ENCODE data around the gene PDXP.

DNA sequence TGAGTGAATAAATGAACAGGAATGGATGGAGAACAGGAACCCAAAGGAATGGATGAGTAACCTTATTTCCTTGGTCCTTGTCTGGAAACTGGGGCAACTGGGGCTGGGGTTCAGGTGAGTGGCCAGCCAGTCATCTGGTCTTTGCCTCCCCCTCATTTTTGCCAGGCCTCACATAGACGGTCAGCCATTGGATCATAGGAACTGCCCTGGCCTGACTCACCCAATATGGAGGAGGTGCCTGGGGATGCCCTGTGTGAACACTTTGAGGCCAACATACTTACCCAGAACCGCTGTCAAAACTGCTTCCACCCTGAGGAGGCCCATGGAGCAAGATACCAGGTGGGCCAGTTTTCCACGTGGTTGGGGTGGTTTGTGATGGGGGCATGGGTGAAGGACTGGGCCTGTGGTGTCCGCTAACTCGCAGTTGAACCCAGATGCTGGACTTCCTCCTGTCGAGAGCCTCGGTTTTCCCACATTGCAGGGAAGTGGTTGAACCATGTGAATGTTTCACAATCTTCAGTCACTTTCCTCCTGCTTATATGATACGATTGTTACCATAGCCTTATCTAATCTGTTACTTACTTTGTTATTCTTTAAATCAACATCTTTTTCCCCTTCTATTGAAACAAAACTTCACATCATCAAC, 42.7 kb downstream of the PDXP start:
- TF ChIP-seq ARNTL (CRISPR knock-in tag; IDR thresholded peaks at IDR 0.05; ENCODE audit: borderline replicate concordance, low read depth) (no peak), ISL1 (CRISPR knock-in tag; IDR thresholded peaks at IDR 0.05) (no peak), ZFP30 (CRISPR knock-in tag; IDR thresholded peaks at IDR 0.05) (no peak), ZC3H10 (CRISPR knock-in tag; IDR thresholded peaks at IDR 0.05) (no peak), ESRRG (CRISPR knock-in tag; IDR thresholded peaks at IDR 0.05) (no peak), RARB (CRISPR knock-in tag; IDR thresholded peaks at IDR 0.05) (no peak), GLIS3 (CRISPR knock-in tag; IDR thresholded peaks at IDR 0.05) (no peak), PPARA (CRISPR knock-in tag; IDR thresholded peaks at IDR 0.05; ENCODE audit: borderline replicate concordance) (no peak), TOX (CRISPR knock-in tag; IDR thresholded peaks at IDR 0.05; ENCODE audit: borderline replicate concordance) (no peak)
- TF ChIP-seq, protein P1, sequence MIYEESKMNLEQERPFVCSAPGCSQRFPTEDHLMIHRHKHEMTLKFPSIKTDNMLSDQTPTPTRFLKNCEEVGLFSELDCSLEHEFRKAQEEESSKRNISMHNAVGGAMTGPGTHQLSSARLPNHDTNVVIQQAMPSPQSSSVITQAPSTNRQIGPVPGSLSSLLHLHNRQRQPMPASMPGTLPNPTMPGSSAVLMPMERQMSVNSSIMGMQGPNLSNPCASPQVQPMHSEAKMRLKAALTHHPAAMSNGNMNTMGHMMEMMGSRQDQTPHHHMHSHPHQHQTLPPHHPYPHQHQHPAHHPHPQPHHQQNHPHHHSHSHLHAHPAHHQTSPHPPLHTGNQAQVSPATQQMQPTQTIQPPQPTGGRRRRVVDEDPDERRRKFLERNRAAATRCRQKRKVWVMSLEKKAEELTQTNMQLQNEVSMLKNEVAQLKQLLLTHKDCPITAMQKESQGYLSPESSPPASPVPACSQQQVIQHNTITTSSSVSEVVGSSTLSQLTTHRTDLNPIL (CRISPR knock-in tag; IDR thresholded peaks at IDR 0.05; ENCODE audit: low read depth) = no peak
- TF ChIP-seq, protein P2, sequence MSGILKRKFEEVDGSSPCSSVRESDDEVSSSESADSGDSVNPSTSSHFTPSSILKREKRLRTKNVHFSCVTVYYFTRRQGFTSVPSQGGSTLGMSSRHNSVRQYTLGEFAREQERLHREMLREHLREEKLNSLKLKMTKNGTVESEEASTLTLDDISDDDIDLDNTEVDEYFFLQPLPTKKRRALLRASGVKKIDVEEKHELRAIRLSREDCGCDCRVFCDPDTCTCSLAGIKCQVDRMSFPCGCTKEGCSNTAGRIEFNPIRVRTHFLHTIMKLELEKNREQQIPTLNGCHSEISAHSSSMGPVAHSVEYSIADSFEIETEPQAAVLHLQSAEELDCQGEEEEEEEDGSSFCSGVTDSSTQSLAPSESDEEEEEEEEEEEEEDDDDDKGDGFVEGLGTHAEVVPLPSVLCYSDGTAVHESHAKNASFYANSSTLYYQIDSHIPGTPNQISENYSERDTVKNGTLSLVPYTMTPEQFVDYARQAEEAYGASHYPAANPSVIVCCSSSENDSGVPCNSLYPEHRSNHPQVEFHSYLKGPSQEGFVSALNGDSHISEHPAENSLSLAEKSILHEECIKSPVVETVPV (CRISPR knock-in tag; IDR thresholded peaks at IDR 0.05) = no peak
- TF ChIP-seq, protein P3, sequence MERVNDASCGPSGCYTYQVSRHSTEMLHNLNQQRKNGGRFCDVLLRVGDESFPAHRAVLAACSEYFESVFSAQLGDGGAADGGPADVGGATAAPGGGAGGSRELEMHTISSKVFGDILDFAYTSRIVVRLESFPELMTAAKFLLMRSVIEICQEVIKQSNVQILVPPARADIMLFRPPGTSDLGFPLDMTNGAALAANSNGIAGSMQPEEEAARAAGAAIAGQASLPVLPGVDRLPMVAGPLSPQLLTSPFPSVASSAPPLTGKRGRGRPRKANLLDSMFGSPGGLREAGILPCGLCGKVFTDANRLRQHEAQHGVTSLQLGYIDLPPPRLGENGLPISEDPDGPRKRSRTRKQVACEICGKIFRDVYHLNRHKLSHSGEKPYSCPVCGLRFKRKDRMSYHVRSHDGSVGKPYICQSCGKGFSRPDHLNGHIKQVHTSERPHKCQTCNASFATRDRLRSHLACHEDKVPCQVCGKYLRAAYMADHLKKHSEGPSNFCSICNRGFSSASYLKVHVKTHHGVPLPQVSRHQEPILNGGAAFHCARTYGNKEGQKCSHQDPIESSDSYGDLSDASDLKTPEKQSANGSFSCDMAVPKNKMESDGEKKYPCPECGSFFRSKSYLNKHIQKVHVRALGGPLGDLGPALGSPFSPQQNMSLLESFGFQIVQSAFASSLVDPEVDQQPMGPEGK (CRISPR knock-in tag; IDR thresholded peaks at IDR 0.05; ENCODE audit: borderline replicate concordance) = no peak
